K562 (cell line): ENCODE data around the gene ATP5PD. TPM values are rescaled to one million over a fixed set of nuclear protein-coding genes. Genes with fewer than 3 reads are reported as not detected.

Experiments
- ATF1 ChIP-seq, 2 experiments: fragments of 450-650 bp in 1 of 2; IDR thresholded peaks; 2 replicates each; pipeline ENCODE4 v1.6.1; 2016; ENCODE audit warnings: missing compliant biosample characterization in 1 of 2, missing genetic modification characterization in 1 of 2
- CTCF ChIP-seq, 3 experiments: IDR thresholded peaks in 2 of 3; conservative IDR thresholded peaks in 1 of 3; 2 replicates each; pipeline ENCODE4 v1.5.1; 2011 to 2012; ENCODE audit warnings: low read length in 3 of 3, mild to moderate bottlenecking in 3 of 3, control low read depth in 2 of 3, improper control_type of control experiment in 1 of 3, inconsistent platforms in 1 of 3, low read depth in 1 of 3, mixed read lengths in 1 of 3, moderate library complexity in 1 of 3; ENCODE audit not compliant: insufficient read depth in 2 of 3
- CXXC5 ChIP-seq: fragments of 250-450 bp; sonication (Bioruptor Pico); IDR thresholded peaks from 2 replicates; pipeline ENCODE4 v1.8.0; 2022; ENCODE audit warnings: inconsistent platforms, mild to moderate bottlenecking, moderate library complexity
- EP400 ChIP-seq: fragments of 450-650 bp; IDR thresholded peaks from 2 replicates; pipeline ENCODE4 v1.6.1; 2017; ENCODE audit warnings: antibody characterized with exemption, mild to moderate bottlenecking, moderate library complexity
- ETV1 ChIP-seq: fragments of 450-650 bp; conservative IDR thresholded peaks from 2 replicates; pipeline ENCODE4 v1.6.1; 2016; ENCODE audit warnings: missing genetic modification characterization, control low read depth, low read depth, missing compliant biosample characterization
- ETV5 ChIP-seq: sonication (generic); formaldehyde crosslinking; IDR thresholded peaks from 2 replicates; pipeline ENCODE4 v1.4.0; 2020; ENCODE audit warnings: low read depth, mild to moderate bottlenecking, missing genetic modification reagents
- JUND ChIP-seq, 2 experiments: IDR thresholded peaks; 2 replicates in 1 of 2; 3 replicates in 1 of 2; pipeline ENCODE4 v1.6.1; 2011; ENCODE audit warnings: borderline replicate concordance in 2 of 2, low read depth in 2 of 2, low read length in 2 of 2, improper control_type of control experiment in 1 of 2, missing biosample characterization in 1 of 2, missing genetic modification characterization in 1 of 2, missing genetic modification reagents in 1 of 2
- POLR2G ChIP-seq: fragments of 200-400 bp; formaldehyde crosslinking; IDR thresholded peaks from 2 replicates; pipeline ENCODE4 v1.6.1; 2017; ENCODE audit warnings: low read depth, mild to moderate bottlenecking, antibody characterized with exemption, low read length, moderate library complexity
- RAD21 ChIP-seq, 2 experiments: fragments of 250-450 bp in 1 of 2; fragments of 450-650 bp in 1 of 2; sonication (Bioruptor Pico) in 1 of 2; formaldehyde crosslinking in 1 of 2; IDR thresholded peaks in 1 of 2; conservative IDR thresholded peaks in 1 of 2; 2 replicates each; pipeline versions ENCODE4 v1.4.0 to v1.8.0; 2020 to 2022; ENCODE audit warnings: mild to moderate bottlenecking in 2 of 2, moderate library complexity in 1 of 2
- TOE1 ChIP-seq, 2 experiments: fragments of 450-650 bp in 1 of 2; sonication (generic) in 1 of 2; formaldehyde crosslinking in 1 of 2; IDR thresholded peaks; 2 replicates each; pipeline versions ENCODE4 v1.7.1 to v1.8.0; 2016 to 2022; ENCODE audit warnings: borderline replicate concordance in 2 of 2, mild to moderate bottlenecking in 2 of 2, antibody characterized with exemption in 1 of 2, inconsistent platforms in 1 of 2, low read depth in 1 of 2, missing genetic modification reagents in 1 of 2, moderate library complexity in 1 of 2
- ZNF280B ChIP-seq: fragments of 250-450 bp; sonication (Bioruptor Pico); IDR thresholded peaks from 2 replicates; pipeline ENCODE4 v1.5.1; 2021; ENCODE audit warnings: mild to moderate bottlenecking
- ZNF592 ChIP-seq: fragments of 450-650 bp; IDR thresholded peaks from 2 replicates; pipeline ENCODE4 v1.6.1; 2017; ENCODE audit warnings: antibody characterized with exemption, mild to moderate bottlenecking
- polyA plus RNA-seq, 8 experiments: library from polyadenylated mRNA; depleted of rRNA in 4 of 8; stranded (reverse) in 5 of 8; unstranded in 3 of 8; fragments of >200 nt; fragmentation: Nextera tagmentation in 2 of 8; fragmentation: Illumina TruSeq in 1 of 8; extraction: Ambion mirVana in 2 of 8; extraction: Trizol in 1 of 8; gene quantifications; 2 replicates each; pipeline versions ENCODE4 v1.2.1 to v1.2.3, GENCODE V29; 2011 to 2014; ENCODE audit warnings: inconsistent platforms in 1 of 8, missing spikeins in 1 of 8
- total RNA-seq, 7 experiments: library from RNA; depleted of rRNA in 6 of 7; stranded (reverse); fragments of >200 nt in 6 of 7; fragmentation: Illumina TruSeq in 2 of 7; extraction: Trizol in 2 of 7; gene quantifications; 2 replicates each; pipeline versions ENCODE4 v1.2.1 to v1.2.3, GENCODE V29; 2011 to 2021; ENCODE audit warnings: low replicate concordance in 1 of 7

ATP5PD gene
- total and polyA plus RNA-seq, 9 of the 15 experiments (the other 6 are each of a cell fraction or from before 2014, with no cell fraction given): 271 to 828 (median 432) TPM

- TF ChIP-seq ZNF280B (CRISPR knock-in tag): no peak
- TF ChIP-seq CXXC5: no peak
- peak in 1 of 2 experiments; percentile 54; a peak in 2 of 4 replicates for TF ChIP-seq RAD21 (CRISPR knock-in tag; conservative IDR thresholded peaks at IDR 0.05 in 1 of 2, IDR thresholded peaks at IDR 0.05 in 1 of 2)
- TF ChIP-seq TOE1 (IDR thresholded peaks at IDR 0.05; ENCODE audit: borderline replicate concordance): peak; percentile 20; the same call in 1 of the 2 replicates
- TF ChIP-seq TOE1 (CRISPR knock-in tag; IDR thresholded peaks at IDR 0.05; ENCODE audit: borderline replicate concordance, low read depth): no peak
- peak; percentile 65 for TF ChIP-seq ETV1 (tag)
- TF ChIP-seq POLR2G: no peak
- peak in 2 of 3 experiments; percentile 11 to 29; a peak in 1 of 6 replicates for TF ChIP-seq CTCF (IDR thresholded peaks at IDR 0.05 in 2 of 3, conservative IDR thresholded peaks at IDR 0.05 in 1 of 3; ENCODE audit: insufficient read depth in 2 of 3, low read depth in 1 of 3, low read length in 3 of 3)
- TF ChIP-seq ETV5: peak; percentile 72; the same call in 1 of the 2 replicates
- peak; percentile 67 for TF ChIP-seq ZNF592
- TF ChIP-seq EP400: peak; percentile 49; the same call in 1 of the 2 replicates
- no peak for TF ChIP-seq JUND (IDR thresholded peaks at IDR 0.05; ENCODE audit: borderline replicate concordance, low read depth, low read length)
- no peak for TF ChIP-seq JUND (tag; IDR thresholded peaks at IDR 0.05; ENCODE audit: borderline replicate concordance, low read depth, low read length)
- no peak for TF ChIP-seq ATF1 (CRISPR knock-in tag; IDR thresholded peaks at IDR 0.05)
- no peak for TF ChIP-seq ATF1 (tag; IDR thresholded peaks at IDR 0.05)
Measured at GRCh38 chr17:75086496-75087181, 39.9 kb upstream of the ATP5PD start (continued).
